ENCODE data around the gene DEFB128.

DNA sequence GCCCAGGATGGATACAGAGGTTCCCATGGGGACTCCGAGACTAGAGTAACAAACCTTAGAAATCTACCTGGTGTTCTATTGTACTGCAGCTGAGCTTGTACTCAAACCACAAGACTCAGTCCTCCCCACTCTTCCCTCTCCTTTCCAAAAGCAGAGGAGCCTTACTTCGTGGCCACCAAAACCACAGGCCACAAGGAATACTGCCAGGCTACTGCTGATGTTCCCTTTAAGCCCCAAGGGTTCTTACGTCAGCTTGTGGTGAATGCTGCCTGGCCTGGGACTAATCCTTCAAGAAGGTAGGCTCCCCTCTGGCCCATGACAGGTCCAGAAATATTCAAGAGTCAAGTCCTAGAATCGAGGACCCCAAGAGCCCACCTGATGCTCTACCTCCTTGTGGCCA is 10.5 kb upstream of the DEFB128 start:
- TF ChIP-seq, protein P1, sequence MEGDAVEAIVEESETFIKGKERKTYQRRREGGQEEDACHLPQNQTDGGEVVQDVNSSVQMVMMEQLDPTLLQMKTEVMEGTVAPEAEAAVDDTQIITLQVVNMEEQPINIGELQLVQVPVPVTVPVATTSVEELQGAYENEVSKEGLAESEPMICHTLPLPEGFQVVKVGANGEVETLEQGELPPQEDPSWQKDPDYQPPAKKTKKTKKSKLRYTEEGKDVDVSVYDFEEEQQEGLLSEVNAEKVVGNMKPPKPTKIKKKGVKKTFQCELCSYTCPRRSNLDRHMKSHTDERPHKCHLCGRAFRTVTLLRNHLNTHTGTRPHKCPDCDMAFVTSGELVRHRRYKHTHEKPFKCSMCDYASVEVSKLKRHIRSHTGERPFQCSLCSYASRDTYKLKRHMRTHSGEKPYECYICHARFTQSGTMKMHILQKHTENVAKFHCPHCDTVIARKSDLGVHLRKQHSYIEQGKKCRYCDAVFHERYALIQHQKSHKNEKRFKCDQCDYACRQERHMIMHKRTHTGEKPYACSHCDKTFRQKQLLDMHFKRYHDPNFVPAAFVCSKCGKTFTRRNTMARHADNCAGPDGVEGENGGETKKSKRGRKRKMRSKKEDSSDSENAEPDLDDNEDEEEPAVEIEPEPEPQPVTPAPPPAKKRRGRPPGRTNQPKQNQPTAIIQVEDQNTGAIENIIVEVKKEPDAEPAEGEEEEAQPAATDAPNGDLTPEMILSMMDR (conservative IDR thresholded peaks at IDR 0.05; ENCODE audit: low read depth, low read length), result no peak
- TF ChIP-seq, protein P2, sequence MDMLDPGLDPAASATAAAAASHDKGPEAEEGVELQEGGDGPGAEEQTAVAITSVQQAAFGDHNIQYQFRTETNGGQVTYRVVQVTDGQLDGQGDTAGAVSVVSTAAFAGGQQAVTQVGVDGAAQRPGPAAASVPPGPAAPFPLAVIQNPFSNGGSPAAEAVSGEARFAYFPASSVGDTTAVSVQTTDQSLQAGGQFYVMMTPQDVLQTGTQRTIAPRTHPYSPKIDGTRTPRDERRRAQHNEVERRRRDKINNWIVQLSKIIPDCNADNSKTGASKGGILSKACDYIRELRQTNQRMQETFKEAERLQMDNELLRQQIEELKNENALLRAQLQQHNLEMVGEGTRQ (IDR thresholded peaks at IDR 0.05; ENCODE audit: low read depth, low read length), result no peak
- TF ChIP-seq RAD21 (IDR thresholded peaks at IDR 0.05; ENCODE audit: low read length), result no peak
- TF ChIP-seq MAFK (IDR thresholded peaks at IDR 0.05; ENCODE audit: low read depth, low read length), result no peak
- no peak for TF ChIP-seq BHLHE40 (IDR thresholded peaks at IDR 0.05; ENCODE audit: low read depth, low read length)
- no peak for TF ChIP-seq MXI1 (IDR thresholded peaks at IDR 0.05; ENCODE audit: borderline replicate concordance, low read depth, low read length)
